Hepatocyte (in vitro differentiated cells): ENCODE data around the gene NXPH4.

Experiments
- CTCF ChIP-seq: fragments of 200-600 bp; sonication (generic); IDR thresholded peaks from 2 replicates; pipeline ENCODE4 v1.5.1; 2016; ENCODE audit warnings: antibody characterized with exemption, mild to moderate bottlenecking; ENCODE audit not compliant: poor library complexity
- EZH2 ChIP-seq: fragments of 200-600 bp; sonication (generic); IDR thresholded peaks from 2 replicates; pipeline ENCODE4 v1.6.1; 2016; ENCODE audit warnings: antibody characterized with exemption, mild to moderate bottlenecking, borderline replicate concordance
- EZH2phosphoT487 ChIP-seq: fragments of 200-600 bp; sonication (generic); IDR thresholded peaks from one replicate; pipeline ENCODE4 v1.6.1; 2018; ENCODE audit warnings: antibody characterized with exemption, mild to moderate bottlenecking, low read depth, moderate library complexity; ENCODE audit not compliant: unreplicated experiment, severe bottlenecking

- no peak for TF ChIP-seq CTCF
- no peak for TF ChIP-seq EZH2
- TF ChIP-seq EZH2phosphoT487, result no peak
These were observed 42.7 kb downstream of the NXPH4 start for GRCh38 chr12:57258977-57259970.
